Vagina (tissue), 2 donors: Measurements from ENCODE around the gene THADA. TPM values are rescaled to one million over a fixed set of nuclear protein-coding genes. Genes with fewer than 3 reads are reported as not detected.

ENCODE experiments used
- DNase-seq, 2 donors: peaks; one replicate each; pipeline ENCODE4 v3.0.0-alpha.2; 2017; ENCODE audit errors: extremely low spot score in 2 of 2
- H3K27ac ChIP-seq: fragments of 200-600 bp; sonication (generic); one replicate; pipeline ENCODE4 v1.5.1; 2019
- H3K27me3 ChIP-seq: fragments of 200-600 bp; sonication (generic); one replicate; pipeline ENCODE4 v1.5.1; 2019
- H3K36me3 ChIP-seq, 2 donors: fragments of 200-600 bp; sonication (generic); one replicate each; pipeline ENCODE4 v1.5.1; 2017 to 2019
- H3K4me1 ChIP-seq: fragments of 200-600 bp; sonication (generic); one replicate; pipeline ENCODE4 v1.5.1; 2019
- H3K4me3 ChIP-seq, 2 donors: fragments of 200-600 bp; sonication (generic); 1 replicate in 1 of 2; 2 replicates in 1 of 2; pipeline ENCODE4 v1.5.1; 2016 to 2019
- H3K9me3 ChIP-seq: fragments of 200-600 bp; sonication (generic); one replicate; pipeline ENCODE4 v1.5.1; 2019
- CTCF ChIP-seq, 3 experiments: fragments of 450-650 bp in 2 of 3; fragments of 200-600 bp in 1 of 3; sonication (generic) in 1 of 3; IDR thresholded peaks; one replicate each; pipeline ENCODE4 v1.5.1; 2017 to 2019; ENCODE audit warnings: antibody characterized with exemption in 3 of 3, mild to moderate bottlenecking in 2 of 3, moderate library complexity in 2 of 3
- POLR2A ChIP-seq, 2 donors: fragments of 450-650 bp; IDR thresholded peaks; one replicate each; pipeline ENCODE4 v1.6.1; 2017; ENCODE audit warnings: antibody characterized with exemption in 2 of 2, mild to moderate bottlenecking in 2 of 2, moderate library complexity in 2 of 2
- POLR2AphosphoS5 ChIP-seq, 2 donors: sonication (generic); formaldehyde crosslinking; IDR thresholded peaks; one replicate each; pipeline ENCODE4 v1.9.0; 2017; ENCODE audit warnings: antibody characterized with exemption in 2 of 2, mild to moderate bottlenecking in 2 of 2, low read depth in 1 of 2; ENCODE audit not compliant: insufficient read depth in 1 of 2
- intact Hi-C: fragments of 100-400 bp; cut with DNase I; formaldehyde crosslinking; loops from one replicate; pipeline ENCODE4 v1.15.1; 2023
- total RNA-seq: library from RNA; depleted of rRNA; stranded (reverse); fragments of >200 nt; gene quantifications from one replicate; pipeline ENCODE4 v1.2.3, GENCODE V29; 2016

Gene THADA
- total RNA-seq, 1 donor from 2014 or later: 32.2 TPM

GRCh38 chr2:43262951-43263350 lies 332.9 kb downstream of the THADA start:
- Histone ChIP-seq H3K9me3 (no peaks in the 10 kb centered on the region), H3K36me3 (no peaks in the 10 kb centered on the region), H3K4me3 (no peak overlapping the region), H3K27ac (no peak overlapping the region), H3K27me3 (no peaks in the 10 kb centered on the region), H3K4me1 (peaks cover 9% of the 10 kb centered on the region)
- no peak for DNase-seq
- TF ChIP-seq POLR2AphosphoS5 (IDR thresholded peaks at IDR 0.05; ENCODE audit: insufficient read depth in 1 of 2, low read depth in 1 of 2) (no peak), CTCF (IDR thresholded peaks at IDR 0.05) (no peak), POLR2A (IDR thresholded peaks at IDR 0.05) (no peak)
- intact Hi-C loops: no loop called here

- H3K9me3 ChIP-seq: no peaks in the 10 kb centered on the region
- TF ChIP-seq POLR2AphosphoS5 (IDR thresholded peaks at IDR 0.05; ENCODE audit: insufficient read depth in 1 of 2, low read depth in 1 of 2) (no peak), CTCF (IDR thresholded peaks at IDR 0.05) (no peak), POLR2A (IDR thresholded peaks at IDR 0.05) (no peak)
- no peak for DNase-seq
- H3K36me3 ChIP-seq: no peaks in the 10 kb centered on the region
- no peak overlapping the region for H3K27ac ChIP-seq
- H3K4me1 ChIP-seq: peaks cover 2% of the 10 kb centered on the region
- no peaks in the 10 kb centered on the region for H3K27me3 ChIP-seq
- intact Hi-C loops: no loop called here
- no peak overlapping the region for H3K4me3 ChIP-seq
These were observed 333.6 kb downstream of the THADA start for GRCh38 chr2:43262239-43262638.

GRCh38 chr2:43259512-43259911 lies 336.3 kb downstream of the THADA start:
- intact Hi-C loops: no loop called here

GRCh38 chr2:43258547-43259156 lies 337.2 kb downstream of the THADA start:
- intact Hi-C loops: no loop called here
- no peak overlapping the region for H3K27ac ChIP-seq

More at GRCh38 chr2:43259512-43259911, 336.3 kb downstream of the THADA start:
- no peaks in the 10 kb centered on the region for H3K36me3 ChIP-seq
- H3K4me3 ChIP-seq: no peak overlapping the region
- no peaks in the 10 kb centered on the region for H3K27me3 ChIP-seq
- H3K27ac ChIP-seq: no peak overlapping the region
- no peak for DNase-seq
- H3K9me3 ChIP-seq: no peaks in the 10 kb centered on the region
- TF ChIP-seq POLR2AphosphoS5 (IDR thresholded peaks at IDR 0.05; ENCODE audit: insufficient read depth in 1 of 2, low read depth in 1 of 2) (no peak), CTCF (IDR thresholded peaks at IDR 0.05) (no peak), POLR2A (IDR thresholded peaks at IDR 0.05) (no peak)
- H3K4me1 ChIP-seq: peaks cover 10% of the 10 kb centered on the region

More at GRCh38 chr2:43258547-43259156, 337.2 kb downstream of the THADA start:
- no peaks in the 10 kb centered on the region for H3K27me3 ChIP-seq
- H3K4me3 ChIP-seq: no peak overlapping the region
- H3K4me1 ChIP-seq: peaks cover 10% of the 10 kb centered on the region
- no peak for DNase-seq
- H3K36me3 ChIP-seq: no peaks in the 10 kb centered on the region
- H3K9me3 ChIP-seq: no peaks in the 10 kb centered on the region
- TF ChIP-seq POLR2A (IDR thresholded peaks at IDR 0.05) (no peak), POLR2AphosphoS5 (IDR thresholded peaks at IDR 0.05; ENCODE audit: insufficient read depth in 1 of 2, low read depth in 1 of 2) (no peak), CTCF (IDR thresholded peaks at IDR 0.05) (no peak)
